Heart left ventricle (tissue), 13 donors: ENCODE results near the gene PILRA.

Experiments
- CTCF ChIP-seq, 12 donors: fragments of 200-600 bp; sonication (generic) in 4 of 12; IDR thresholded peaks; one replicate each; pipeline versions ENCODE4 v1.5.0 to v1.8.0; 2018 to 2022; ENCODE audit warnings: antibody characterized with exemption in 12 of 12, mild to moderate bottlenecking in 5 of 12
- POLR2A ChIP-seq, 2 donors: fragments of 450-650 bp; IDR thresholded peaks; one replicate each; pipeline ENCODE4 v1.6.1; 2017; ENCODE audit warnings: antibody characterized with exemption in 2 of 2, mild to moderate bottlenecking in 2 of 2, moderate library complexity in 2 of 2
- donor health status: ischemic (EF 13 %, LVEDD 7.1; RV severe dilation, severe dysfunction).
- donor health status: DM: no; HTN: yes; CAD: no.
- donor health status: DM: no; HTN: no; CAD: no.
- donor health status: ischemic (EF 25% LVEDD 6.9; RV normal size, moderate dysfunction).
- donor health status: ischemic (EF 25% LVEDD 5.7; RV mildly dilated, moderate dysfunction).
- donor health status: ischemic (EF 35%, LVEDD 5.7; RV mildly dilated, moderate dysfunction).
- donor health status: nonischemic (EF 11% LVEDD 7.7; RV severe dilation, severe dysfunction).
- donor health status: DM: yes; HTN: yes; CAD: no.
- donor health status: PGD.
- donor health status: ischemic (EF 29% LVEDD 5.4; RV normal size, mild dysfunction).
- donor health status: nonischemic (EF 23%, LVEDD 6.1; RV moderate dilation, normal function).

GRCh38 chr7:100446040-100446439, 72.8 kb downstream of the PILRA start:
- TF ChIP-seq POLR2A (IDR thresholded peaks at IDR 0.05) (no peak), CTCF (IDR thresholded peaks at IDR 0.05) (no peak)
